Activated CD4-positive, alpha-beta T cell treated with anti-CD3 and anti-CD28 coated beads, Interleukin-2, amount 50 U/mL, for 24 hours (primary cell): Measurements from ENCODE around the gene FOXL2.
"Not testable (repeated sequence)": the region's sequence is repeated elsewhere in the genome, so short reads cannot be mapped to it uniquely, and the experiment has no call there.

ENCODE experiments used
- DNase-seq, 2 donors: peaks; one replicate each; pipeline ENCODE4 v3.0.0-alpha.2; 2020; ENCODE audit warnings: low read depth in 1 of 2, low spot score in 1 of 2

Gene FOXL2

DNA sequence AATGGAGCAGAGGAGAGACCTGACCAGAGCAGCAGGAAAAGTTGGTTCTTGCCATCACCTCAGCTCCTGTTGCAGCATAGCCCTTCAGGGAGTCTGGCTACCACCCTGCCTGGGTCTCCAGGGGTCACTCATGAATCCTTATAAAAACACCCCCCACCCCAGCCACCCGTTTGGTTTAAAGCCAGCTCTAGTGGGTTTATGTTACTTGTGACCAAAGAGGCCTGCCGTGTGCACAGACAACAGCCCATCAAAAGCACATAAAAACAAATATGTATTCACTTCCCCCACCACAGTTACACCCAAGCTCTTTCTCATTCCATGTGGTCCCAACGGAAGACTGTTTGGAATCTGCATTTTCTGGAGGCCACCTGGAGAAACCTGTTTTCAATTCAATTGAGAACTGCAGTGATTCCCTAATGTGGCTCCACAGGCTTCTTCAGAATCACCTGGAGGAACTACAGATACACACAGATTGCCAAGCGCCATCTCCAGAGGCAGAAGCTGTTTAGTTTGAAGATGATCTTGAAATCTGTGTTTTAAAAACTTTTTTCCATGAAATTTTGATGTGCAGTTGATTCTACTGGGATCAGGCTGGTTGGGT is 13.8 kb downstream of the FOXL2 start:
- no peak for DNase-seq

GRCh38 chr3:138928727-138929372 is 18.1 kb downstream of the FOXL2 start:
- DNase-seq: no peak

GRCh38 chr3:138923531-138923994 is 23.4 kb downstream of the FOXL2 start:
- peak; percentile 64 to 81 for DNase-seq

DNA sequence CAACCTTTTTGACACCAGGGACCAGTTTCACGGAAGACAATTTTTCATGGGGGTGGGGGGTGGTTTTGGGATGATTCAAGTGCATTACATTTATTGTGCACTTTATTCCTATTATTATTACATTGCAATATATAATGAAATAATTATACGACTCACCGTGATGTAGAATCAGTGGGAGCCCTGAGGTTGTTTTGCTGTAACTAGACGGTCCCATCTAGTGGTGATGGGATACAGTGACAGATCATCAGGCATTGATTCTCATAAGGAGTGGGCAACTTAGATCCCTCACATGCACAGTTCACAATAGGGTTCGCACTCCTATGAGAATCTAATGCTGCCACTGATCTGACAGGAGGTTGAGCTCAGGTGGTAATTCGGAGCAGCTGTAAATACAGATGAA is 24.5 kb downstream of the FOXL2 start:
- not testable (repeated sequence) for DNase-seq

GRCh38 chr3:138921316-138922292 is 25.3 kb downstream of the FOXL2 start:
- DNase-seq: no peak

DNA sequence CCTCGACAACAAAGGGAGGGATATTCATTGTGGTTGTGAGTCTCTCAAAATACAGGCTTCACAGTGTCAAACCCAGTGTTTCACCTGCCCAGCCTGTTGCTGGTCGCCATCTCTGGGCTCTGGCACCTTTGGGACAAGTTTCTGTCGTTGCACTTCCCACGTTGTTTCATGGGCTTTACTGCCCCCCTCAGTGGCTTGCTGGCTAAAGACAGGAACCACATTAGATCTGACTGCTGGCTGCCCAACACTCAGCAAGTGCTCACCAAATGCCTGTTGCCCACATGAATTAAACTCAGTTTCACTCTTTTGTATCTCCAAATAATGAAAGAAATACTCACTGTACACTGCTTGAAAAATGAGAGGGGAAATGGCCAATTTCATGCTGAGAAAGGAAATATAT is 27.6 kb downstream of the FOXL2 start:
- DNase-seq: no peak

GRCh38 chr3:138916824-138917223 is 30.1 kb downstream of the FOXL2 start:
- DNase-seq: no peak

DNA sequence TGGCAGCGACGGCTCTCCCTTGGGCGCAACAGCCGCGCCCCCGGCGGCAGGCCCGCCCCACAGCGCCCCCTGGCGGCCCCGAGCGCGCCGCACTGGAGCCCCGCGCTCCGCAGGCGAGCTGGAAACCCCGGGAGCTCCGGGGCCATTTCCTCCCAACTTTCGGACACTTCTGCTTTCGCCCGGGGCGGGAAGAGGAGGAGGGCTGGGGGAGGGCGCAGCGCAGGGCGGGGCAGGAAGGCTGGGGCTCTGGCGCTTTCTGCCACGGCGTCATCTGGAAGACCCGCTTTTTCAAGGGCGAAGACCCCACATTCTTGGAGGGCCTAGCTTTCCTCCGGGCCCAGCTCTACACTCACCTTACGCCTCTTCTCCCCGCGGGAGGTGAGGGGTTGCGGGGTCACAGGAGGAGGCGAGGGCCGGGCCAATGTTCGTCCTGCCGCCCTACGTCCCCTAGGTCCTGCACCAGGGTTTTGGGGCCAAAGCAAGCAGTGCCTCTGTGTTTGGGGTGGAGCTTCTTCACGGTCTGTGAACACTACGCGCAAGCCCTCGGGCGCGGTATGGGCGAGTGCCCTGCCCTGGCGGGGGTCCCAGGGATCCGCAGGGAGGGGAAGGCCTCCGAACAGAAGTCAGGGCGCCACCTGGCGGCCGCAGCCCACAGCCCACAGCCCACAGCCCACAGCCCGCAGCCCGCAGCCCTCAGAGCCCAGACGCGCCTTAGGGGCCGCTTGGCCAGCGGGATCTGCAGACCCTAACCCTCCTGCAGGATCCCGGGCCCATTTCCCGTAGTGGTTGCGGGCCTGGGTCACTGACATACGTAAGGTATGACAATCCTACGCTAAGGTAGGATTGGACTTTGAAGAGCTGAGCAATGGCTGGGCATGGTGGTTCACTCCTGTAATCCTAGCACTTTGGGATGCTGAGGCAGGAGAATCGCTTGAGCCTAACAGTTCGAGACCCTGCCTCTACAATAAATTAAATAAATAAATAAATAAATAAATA is 31.1 kb downstream of the FOXL2 start:
- DNase-seq: peak; percentile 62 to 77

DNA sequence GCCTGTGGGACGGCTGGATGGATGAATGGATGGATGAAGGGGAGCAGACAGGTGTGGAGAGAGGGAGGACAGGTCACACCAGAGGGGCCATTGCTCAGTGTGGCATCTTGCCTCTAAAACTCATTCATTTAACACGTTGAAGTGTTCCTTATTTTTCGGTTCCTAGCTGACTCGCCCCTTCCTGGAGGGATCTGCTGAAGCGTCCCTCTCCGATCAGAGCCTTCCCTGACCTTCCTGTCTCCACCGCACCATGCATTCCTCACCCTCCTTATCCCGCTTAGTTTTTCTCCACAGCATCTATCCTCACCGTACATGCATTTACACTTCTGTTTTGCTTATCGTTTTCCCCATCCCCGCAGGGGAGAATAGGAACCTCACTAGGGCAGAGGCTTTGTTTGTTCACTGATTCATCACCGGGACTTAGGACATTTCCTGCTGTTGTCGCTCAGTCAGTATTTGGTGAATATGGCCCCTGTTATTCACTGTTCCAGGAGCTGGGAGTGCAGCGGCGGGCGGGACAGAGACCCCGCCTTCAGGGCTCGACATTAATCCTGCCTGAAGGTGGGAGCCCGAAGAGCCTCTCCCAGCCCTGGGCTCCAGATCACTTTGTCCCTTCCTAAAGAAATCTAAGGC is 32.0 kb downstream of the FOXL2 start:
- no peak for DNase-seq

DNA sequence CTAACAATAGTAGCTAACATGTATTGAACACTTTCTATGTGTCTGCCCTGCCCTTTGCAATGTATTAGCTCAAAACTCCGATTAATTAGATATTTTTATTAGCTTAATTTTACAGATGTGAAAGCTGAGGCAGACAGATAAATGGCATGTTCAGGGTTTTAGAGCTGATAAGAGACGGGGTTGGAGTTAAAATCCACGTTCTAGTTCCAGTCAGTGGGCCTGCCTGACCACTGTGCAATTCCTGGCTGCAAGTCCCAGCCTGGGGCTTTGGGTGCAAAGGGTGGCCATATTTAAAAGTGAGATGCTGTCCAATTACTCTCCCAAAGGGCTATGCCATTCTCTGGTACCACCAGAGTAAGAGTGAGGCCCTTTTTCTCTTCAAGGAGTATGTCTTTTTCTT is 33.2 kb downstream of the FOXL2 start:
- no peak for DNase-seq

GRCh38 chr3:138912237-138912636 is 34.7 kb downstream of the FOXL2 start:
- no peak for DNase-seq

GRCh38 chr3:138911621-138912020 is 35.3 kb downstream of the FOXL2 start:
- DNase-seq: no peak

GRCh38 chr3:138909904-138910303 is 37.0 kb downstream of the FOXL2 start:
- no peak for DNase-seq

- DNase-seq: no peak
These were observed 38.1 kb downstream of the FOXL2 start for GRCh38 chr3:138908846-138909245.

DNA sequence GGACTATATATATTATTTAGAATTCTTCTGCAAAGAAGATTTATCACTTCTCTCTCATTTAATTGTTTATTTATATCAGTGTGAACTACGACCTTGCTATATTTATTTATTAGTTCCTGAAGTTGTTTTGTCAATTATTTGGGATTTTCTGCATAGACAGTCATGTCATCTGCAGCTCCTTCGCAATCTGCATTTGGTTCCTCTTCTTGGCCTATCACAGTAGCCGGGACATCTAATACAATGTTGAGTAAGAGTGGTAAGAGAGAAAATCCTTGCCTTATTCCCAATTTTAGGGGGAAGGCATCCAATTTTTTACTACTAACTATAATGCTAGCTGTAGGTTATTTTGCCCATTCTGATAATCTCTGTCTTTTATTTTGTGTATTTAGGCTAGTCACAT is 39.4 kb downstream of the FOXL2 start:
- no peak for DNase-seq

GRCh38 chr3:138902171-138902570 is 44.8 kb downstream of the FOXL2 start:
- DNase-seq: no peak

DNA sequence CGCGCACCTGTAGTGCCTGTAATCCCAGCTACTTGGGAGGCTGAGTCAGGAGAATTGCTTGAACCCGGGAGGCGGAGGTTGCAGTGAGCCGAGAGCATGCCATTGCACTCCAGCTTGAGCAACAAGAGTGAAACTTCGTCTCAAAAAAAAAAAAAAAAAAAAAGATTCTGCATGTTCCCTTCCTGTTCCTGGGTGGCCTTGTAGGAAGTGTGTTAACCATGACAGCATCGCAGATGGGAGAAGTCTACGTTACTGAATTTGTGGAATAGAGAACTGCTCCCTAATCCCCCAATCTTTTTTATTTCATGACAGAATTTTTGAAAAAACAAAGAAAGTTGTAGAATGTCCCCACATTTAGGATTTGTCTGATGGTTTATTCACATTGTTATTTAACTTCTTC is 45.4 kb downstream of the FOXL2 start:
- DNase-seq: no peak

- DNase-seq: no peak
These were observed 47.5 kb downstream of the FOXL2 start for GRCh38 chr3:138899351-138899991.

DNA sequence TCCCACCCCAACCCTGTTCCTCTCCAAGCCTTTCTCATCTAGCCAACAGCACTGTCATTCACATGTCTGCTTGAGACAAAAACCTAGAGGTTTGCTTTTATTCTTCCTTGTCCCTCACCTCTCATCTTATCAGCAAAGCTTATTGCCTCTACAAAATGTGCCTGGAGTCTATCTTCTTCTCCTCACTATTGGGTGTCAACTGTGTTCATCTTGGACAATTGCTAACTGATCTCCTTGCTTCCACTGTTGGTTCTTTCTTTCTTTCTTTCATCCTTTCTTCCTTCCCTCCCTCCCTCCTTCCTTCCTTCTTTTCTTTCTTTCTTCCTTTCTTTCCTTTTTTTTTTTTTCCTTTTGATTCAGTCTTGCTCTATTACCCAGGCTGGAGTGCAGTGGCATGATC is 48.2 kb downstream of the FOXL2 start:
- DNase-seq: no peak

DNA sequence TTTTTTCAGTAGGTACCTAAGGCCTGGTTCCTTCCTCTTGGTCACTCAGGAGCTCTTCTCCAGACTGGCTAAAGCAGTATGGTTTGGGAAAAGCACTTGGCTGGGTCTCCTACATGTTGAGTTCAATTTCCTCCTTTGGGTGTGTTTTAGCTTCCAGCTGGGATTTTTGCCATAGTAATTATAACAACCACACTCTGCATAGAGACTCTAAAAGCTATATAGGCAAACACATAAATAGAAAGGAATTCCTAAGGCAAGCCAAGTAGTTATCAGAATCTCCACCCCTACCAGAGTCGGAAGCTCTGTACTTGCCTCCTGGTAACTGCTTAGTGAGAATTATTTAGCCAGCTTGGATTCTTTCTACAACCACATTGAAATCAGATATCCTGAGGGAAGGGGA is 48.6 kb downstream of the FOXL2 start:
- no peak for DNase-seq
